ENCODE measurements around the gene MINDY4B. TPM values are rescaled to one million over a fixed set of nuclear protein-coding genes. Genes with fewer than 3 reads are reported as not detected.
A peak's percentile ranks its signal among the peaks of the same experiment; 100 is the strongest.

The MINDY4B gene
- total RNA-seq, 3 donors from 2014 or later (not counting 1 experiment from before 2014, with no cell fraction given): not detected

GRCh38 chr3:150825192-150825915, 79.9 kb downstream of the MINDY4B start:
- Histone ChIP-seq H3K4me3 (ENCODE audit: low read length) (no peak overlapping the region), H3K27ac (ENCODE audit: low read length) (no peak overlapping the region), H3K9me3 (ENCODE audit: control insufficient read depth, insufficient read depth, low read length) (no peaks in the 10 kb centered on the region), H3K36me3 (ENCODE audit: control insufficient read depth, insufficient read depth, low read length) (no peaks in the 10 kb centered on the region), H3K4me1 (ENCODE audit: control insufficient read depth, insufficient read depth, low read length) (no peaks in the 10 kb centered on the region), H3K27me3 (ENCODE audit: control insufficient read depth, insufficient read depth, low read length) (no peaks in the 10 kb centered on the region)
- TF ChIP-seq, protein P1, sequence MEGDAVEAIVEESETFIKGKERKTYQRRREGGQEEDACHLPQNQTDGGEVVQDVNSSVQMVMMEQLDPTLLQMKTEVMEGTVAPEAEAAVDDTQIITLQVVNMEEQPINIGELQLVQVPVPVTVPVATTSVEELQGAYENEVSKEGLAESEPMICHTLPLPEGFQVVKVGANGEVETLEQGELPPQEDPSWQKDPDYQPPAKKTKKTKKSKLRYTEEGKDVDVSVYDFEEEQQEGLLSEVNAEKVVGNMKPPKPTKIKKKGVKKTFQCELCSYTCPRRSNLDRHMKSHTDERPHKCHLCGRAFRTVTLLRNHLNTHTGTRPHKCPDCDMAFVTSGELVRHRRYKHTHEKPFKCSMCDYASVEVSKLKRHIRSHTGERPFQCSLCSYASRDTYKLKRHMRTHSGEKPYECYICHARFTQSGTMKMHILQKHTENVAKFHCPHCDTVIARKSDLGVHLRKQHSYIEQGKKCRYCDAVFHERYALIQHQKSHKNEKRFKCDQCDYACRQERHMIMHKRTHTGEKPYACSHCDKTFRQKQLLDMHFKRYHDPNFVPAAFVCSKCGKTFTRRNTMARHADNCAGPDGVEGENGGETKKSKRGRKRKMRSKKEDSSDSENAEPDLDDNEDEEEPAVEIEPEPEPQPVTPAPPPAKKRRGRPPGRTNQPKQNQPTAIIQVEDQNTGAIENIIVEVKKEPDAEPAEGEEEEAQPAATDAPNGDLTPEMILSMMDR (IDR thresholded peaks at IDR 0.05): no peak
- WGBS (ENCODE audit: insufficient coverage): 95% methylated on average over 6 of the region's 6 CpGs
- Mint-ChIP-seq H3K36me3 (no peaks in the 10 kb centered on the region), H3K9me3 (no peaks in the 10 kb centered on the region), H3K4me3 (no peak overlapping the region), H3K27ac (no peak overlapping the region), H3K4me1 (no peaks in the 10 kb centered on the region), H3K27me3 (ENCODE audit: low read depth in 2 of 2) (peaks cover 0 to 12% of the 10 kb centered on the region in 2 donors)
- intact Hi-C loops (cut with micrococcal nuclease): no loop called here
- ATAC-seq: peak in 1 of 3 donors; percentile 37
- no peak for DNase-seq

DNA sequence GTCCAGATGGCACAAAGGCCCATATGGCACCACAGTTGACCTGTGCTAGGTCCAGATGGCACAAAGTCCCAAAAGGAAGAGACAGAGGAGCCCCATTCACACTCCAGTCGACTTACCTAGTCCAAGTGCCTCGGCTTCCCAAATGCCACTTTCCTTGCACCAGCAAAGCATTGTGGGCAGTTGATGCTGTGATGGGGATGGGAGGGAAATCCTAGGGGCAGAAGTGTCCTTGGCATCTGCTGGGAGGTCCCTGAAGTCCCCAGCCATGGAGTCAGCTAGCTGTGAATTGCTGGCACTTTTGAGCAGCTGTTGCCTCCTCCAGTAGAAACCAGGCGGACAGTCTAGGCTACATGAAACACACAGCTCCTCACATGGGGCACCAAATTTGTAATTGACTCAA, 82.0 kb downstream of the MINDY4B start:
- intact Hi-C loops (cut with micrococcal nuclease): no loop called here
- no peak overlapping the region for H3K27ac Mint-ChIP-seq
- H3K36me3 Mint-ChIP-seq: no peaks in the 10 kb centered on the region
- ATAC-seq (no peak), DNase-seq (no peak)
- no peak overlapping the region for H3K4me3 Mint-ChIP-seq
- Histone ChIP-seq H3K27ac (ENCODE audit: low read length) (no peak overlapping the region), H3K4me3 (ENCODE audit: low read length) (no peak overlapping the region), H3K9me3 (ENCODE audit: control insufficient read depth, insufficient read depth, low read length) (no peaks in the 10 kb centered on the region), H3K27me3 (ENCODE audit: control insufficient read depth, insufficient read depth, low read length) (no peaks in the 10 kb centered on the region), H3K4me1 (ENCODE audit: control insufficient read depth, insufficient read depth, low read length) (no peaks in the 10 kb centered on the region), H3K36me3 (ENCODE audit: control insufficient read depth, insufficient read depth, low read length) (no peaks in the 10 kb centered on the region)
- no peaks in the 10 kb centered on the region for H3K9me3 Mint-ChIP-seq
- 96% methylated on average over 3 of the region's 3 CpGs for WGBS (ENCODE audit: insufficient coverage)
- TF ChIP-seq, protein P1 (IDR thresholded peaks at IDR 0.05): no peak
- no peaks in the 10 kb centered on the region for H3K4me1 Mint-ChIP-seq
- peaks cover 0 to 12% of the 10 kb centered on the region in 2 donors for H3K27me3 Mint-ChIP-seq (ENCODE audit: low read depth in 2 of 2)

GRCh38 chr3:150822636-150823035, 82.6 kb downstream of the MINDY4B start:
- DNase-seq (no peak), ATAC-seq (no peak)
- Mint-ChIP-seq H3K9me3 (no peaks in the 10 kb centered on the region), H3K27ac (no peak overlapping the region), H3K36me3 (no peaks in the 10 kb centered on the region), H3K4me3 (no peak overlapping the region), H3K4me1 (no peaks in the 10 kb centered on the region), H3K27me3 (ENCODE audit: low read depth in 2 of 2) (peaks cover 0 to 8% of the 10 kb centered on the region in 2 donors)
- Histone ChIP-seq H3K4me3 (ENCODE audit: low read length) (no peak overlapping the region), H3K27ac (ENCODE audit: low read length) (no peak overlapping the region), H3K27me3 (ENCODE audit: control insufficient read depth, insufficient read depth, low read length) (no peaks in the 10 kb centered on the region), H3K36me3 (ENCODE audit: control insufficient read depth, insufficient read depth, low read length) (no peaks in the 10 kb centered on the region), H3K9me3 (ENCODE audit: control insufficient read depth, insufficient read depth, low read length) (no peaks in the 10 kb centered on the region), H3K4me1 (ENCODE audit: control insufficient read depth, insufficient read depth, low read length) (no peaks in the 10 kb centered on the region)
- TF ChIP-seq, protein P1 (IDR thresholded peaks at IDR 0.05): no peak
- intact Hi-C loops (cut with micrococcal nuclease): no loop called here
- WGBS (ENCODE audit: insufficient coverage): no CpG with 5 or more reads among the region's 1 CpG

Other genes starting within 250 kb of the MINDY4B start
- 1 to 10 TPM in 2 of 3 donors, under 1 TPM in 1; 0.35 to 3.7 (median 3.6) TPM for gene ERICH6, start 201.5 kb downstream of the MINDY4B start, total RNA-seq
- gene SIAH2, start 142.3 kb downstream of the MINDY4B start, total RNA-seq: 10 to 100 TPM; 22.7 to 25.7 (median 23.8) TPM
- gene CLRN1, start 67.3 kb upstream of the MINDY4B start, total RNA-seq: not detected
- gene MED12L, start 180.2 kb upstream of the MINDY4B start, total RNA-seq: 1 to 10 TPM; 3.0 to 6.5 (median 3.0) TPM